Measurements from ENCODE around the gene FAM169A. TPM values are rescaled to one million over a fixed set of nuclear protein-coding genes. Genes with fewer than 3 reads are reported as not detected.

The FAM169A gene
- polyA plus RNA-seq, 1 donor from 2014 or later = 46.7 TPM

DNA sequence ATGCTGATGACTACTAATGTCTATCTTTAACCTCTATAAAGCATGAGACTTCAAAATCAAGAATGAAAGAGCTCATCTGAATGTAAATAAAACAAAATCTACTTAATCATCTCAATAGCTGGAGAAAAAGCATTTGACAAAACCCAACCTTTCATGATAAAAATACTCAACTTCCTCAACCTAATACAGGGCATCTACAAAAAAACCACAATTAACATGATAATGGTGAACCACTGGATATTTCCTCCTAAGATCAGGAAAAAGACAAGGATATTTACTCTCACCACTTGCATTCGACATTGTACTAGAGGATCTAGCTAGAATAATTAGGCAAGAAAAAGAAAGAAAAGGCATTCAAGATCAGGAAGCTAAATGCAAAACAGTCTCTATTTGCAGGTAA lies 49.3 kb downstream of the FAM169A start:
- Histone ChIP-seq H4K20me1 (ENCODE audit: insufficient read depth) (no peaks in the 10 kb centered on the region), H3K36me3 (ENCODE audit: insufficient read depth, low read length) (no peaks in the 10 kb centered on the region), H2AFZ (ENCODE audit: low read depth, low read length) (no peak overlapping the region), H3K79me2 (replicated peaks; ENCODE audit: insufficient read depth, low read length) (no peaks in the 10 kb centered on the region), H3K9me2 (ENCODE audit: insufficient read depth, low read length) (no peaks in the 10 kb centered on the region), H3K27me3 (ENCODE audit: insufficient read depth, low read depth, low read length) (no peaks in the 10 kb centered on the region), H3K4me2 (ENCODE audit: low read length) (no peak overlapping the region), H3F3A (ENCODE audit: insufficient read depth, low read length, poor library complexity, severe bottlenecking) (no peaks in the 10 kb centered on the region), H3K4me3 (ENCODE audit: low read length) (no peak overlapping the region), H3K9ac (ENCODE audit: low read length) (no peak overlapping the region), H3K9me3 (ENCODE audit: low read length) (no peaks in the 10 kb centered on the region), H3K27ac (ENCODE audit: low read length) (no peak overlapping the region)
- TF ChIP-seq TAF1 (IDR thresholded peaks at IDR 0.05; ENCODE audit: low read depth) = no peak
- no peak for TF ChIP-seq EZH2 (IDR thresholded peaks at IDR 0.05; ENCODE audit: borderline replicate concordance, insufficient read depth, low read length, poor library complexity, severe bottlenecking)
- TF ChIP-seq EP300 (conservative IDR thresholded peaks at IDR 0.05; ENCODE audit: poor library complexity, severe bottlenecking) = no peak
- no peak for TF ChIP-seq MXI1 (conservative IDR thresholded peaks at IDR 0.05; ENCODE audit: poor library complexity, severe bottlenecking)
- no peak for TF ChIP-seq POLR2AphosphoS5 (IDR thresholded peaks at IDR 0.05)
- no peak for TF ChIP-seq RAD21 (conservative IDR thresholded peaks at IDR 0.05)
- no peak for TF ChIP-seq REST (IDR thresholded peaks at IDR 0.05; ENCODE audit: borderline replicate concordance)
- TF ChIP-seq, protein P1, sequence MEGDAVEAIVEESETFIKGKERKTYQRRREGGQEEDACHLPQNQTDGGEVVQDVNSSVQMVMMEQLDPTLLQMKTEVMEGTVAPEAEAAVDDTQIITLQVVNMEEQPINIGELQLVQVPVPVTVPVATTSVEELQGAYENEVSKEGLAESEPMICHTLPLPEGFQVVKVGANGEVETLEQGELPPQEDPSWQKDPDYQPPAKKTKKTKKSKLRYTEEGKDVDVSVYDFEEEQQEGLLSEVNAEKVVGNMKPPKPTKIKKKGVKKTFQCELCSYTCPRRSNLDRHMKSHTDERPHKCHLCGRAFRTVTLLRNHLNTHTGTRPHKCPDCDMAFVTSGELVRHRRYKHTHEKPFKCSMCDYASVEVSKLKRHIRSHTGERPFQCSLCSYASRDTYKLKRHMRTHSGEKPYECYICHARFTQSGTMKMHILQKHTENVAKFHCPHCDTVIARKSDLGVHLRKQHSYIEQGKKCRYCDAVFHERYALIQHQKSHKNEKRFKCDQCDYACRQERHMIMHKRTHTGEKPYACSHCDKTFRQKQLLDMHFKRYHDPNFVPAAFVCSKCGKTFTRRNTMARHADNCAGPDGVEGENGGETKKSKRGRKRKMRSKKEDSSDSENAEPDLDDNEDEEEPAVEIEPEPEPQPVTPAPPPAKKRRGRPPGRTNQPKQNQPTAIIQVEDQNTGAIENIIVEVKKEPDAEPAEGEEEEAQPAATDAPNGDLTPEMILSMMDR (IDR thresholded peaks at IDR 0.05; ENCODE audit: poor library complexity, severe bottlenecking) = no peak
- TF ChIP-seq SMC3 (conservative IDR thresholded peaks at IDR 0.05; ENCODE audit: poor library complexity) = no peak

GRCh38 chr5:74810915-74811314 lies 55.3 kb downstream of the FAM169A start:
- no peaks in the 10 kb centered on the region for H3K9me3 ChIP-seq (ENCODE audit: low read length)
- no peaks in the 10 kb centered on the region for H3K36me3 ChIP-seq (ENCODE audit: insufficient read depth, low read length)
- H4K20me1 ChIP-seq (ENCODE audit: insufficient read depth) = no peaks in the 10 kb centered on the region
- no peak overlapping the region for H3K4me2 ChIP-seq (ENCODE audit: low read length)
- no peaks in the 10 kb centered on the region for H3F3A ChIP-seq (ENCODE audit: insufficient read depth, low read length, poor library complexity, severe bottlenecking)
- no peak for TF ChIP-seq EP300 (conservative IDR thresholded peaks at IDR 0.05; ENCODE audit: poor library complexity, severe bottlenecking)
- TF ChIP-seq SMC3 (conservative IDR thresholded peaks at IDR 0.05; ENCODE audit: poor library complexity) = no peak
- TF ChIP-seq REST (IDR thresholded peaks at IDR 0.05; ENCODE audit: borderline replicate concordance) = no peak
- H2AFZ ChIP-seq (ENCODE audit: low read depth, low read length) = no peak overlapping the region
- H3K9ac ChIP-seq (ENCODE audit: low read length) = no peak overlapping the region
- H3K27me3 ChIP-seq (ENCODE audit: insufficient read depth, low read depth, low read length) = no peaks in the 10 kb centered on the region
- H3K4me3 ChIP-seq (ENCODE audit: low read length) = no peak overlapping the region
- H3K9me2 ChIP-seq (ENCODE audit: insufficient read depth, low read length) = no peaks in the 10 kb centered on the region
- H3K27ac ChIP-seq (ENCODE audit: low read length) = no peak overlapping the region
- no peaks in the 10 kb centered on the region for H3K79me2 ChIP-seq (replicated peaks; ENCODE audit: insufficient read depth, low read length)
